H9 (cell line): ENCODE results near the gene FILIP1. TPM values are rescaled to one million over a fixed set of nuclear protein-coding genes. Genes with fewer than 3 reads are reported as not detected.
A peak's percentile ranks its signal among the peaks of the same experiment; 100 is the strongest.

Source experiments
- DNase-seq: peaks from one replicate; pipeline ENCODE4 v3.0.0-alpha.2; 2017
- H2AFZ ChIP-seq: one replicate; pipeline ENCODE4 v1.6.1; 2013; ENCODE audit warnings: mild to moderate bottlenecking, low read length, control low read depth, moderate library complexity
- H2AK5ac ChIP-seq: 2 replicates; pipeline ENCODE4 v1.6.1; 2013; ENCODE audit warnings: low read length, control low read depth, mixed read lengths; ENCODE audit not compliant: insufficient read length
- H2BK120ac ChIP-seq: one replicate; pipeline ENCODE4 v1.6.1; 2013; ENCODE audit warnings: low read depth, mild to moderate bottlenecking, low read length, control low read depth, inconsistent platforms; ENCODE audit not compliant: poor library complexity, severe bottlenecking
- H2BK12ac ChIP-seq: 2 replicates; pipeline ENCODE4 v1.6.1; 2013; ENCODE audit warnings: low read length, control low read depth, mixed read lengths, low read depth; ENCODE audit not compliant: insufficient read length
- H2BK15ac ChIP-seq: 2 replicates; pipeline ENCODE4 v1.6.1; 2013; ENCODE audit warnings: low read depth, low read length, control low read depth
- H2BK20ac ChIP-seq: one replicate; pipeline ENCODE4 v1.6.1; 2013; ENCODE audit warnings: low read depth, mild to moderate bottlenecking, low read length, control low read depth, inconsistent platforms; ENCODE audit not compliant: poor library complexity, severe bottlenecking
- H2BK5ac ChIP-seq: 2 replicates; pipeline ENCODE4 v1.6.1; 2013; ENCODE audit warnings: low read length, control low read depth, mixed read lengths; ENCODE audit not compliant: insufficient read length
- H3K14ac ChIP-seq: 2 replicates; pipeline ENCODE4 v1.6.1; 2013; ENCODE audit warnings: low read length, control low read depth; ENCODE audit not compliant: insufficient read depth
- H3K18ac ChIP-seq: 2 replicates; pipeline ENCODE4 v1.6.1; 2013; ENCODE audit warnings: low read depth, mild to moderate bottlenecking, mixed read lengths, low read length, control low read depth; ENCODE audit not compliant: insufficient read length
- H3K23ac ChIP-seq: 2 replicates; pipeline ENCODE4 v1.6.1; 2013; ENCODE audit warnings: low read length, control low read depth, mixed read lengths, low read depth; ENCODE audit not compliant: insufficient read length
- H3K23me2 ChIP-seq: 2 replicates; pipeline ENCODE4 v1.6.1; 2013; ENCODE audit warnings: low read depth, mild to moderate bottlenecking, mixed read lengths, low read length, control low read depth; ENCODE audit not compliant: insufficient read length, poor library complexity, severe bottlenecking
- H3K27ac ChIP-seq: 2 replicates; pipeline ENCODE4 v1.5.1; 2013; ENCODE audit warnings: low read length, control low read depth, mixed read lengths, low read depth; ENCODE audit not compliant: insufficient read length
- H3K27me3 ChIP-seq: 2 replicates; pipeline ENCODE4 v1.6.1; 2013; ENCODE audit warnings: low read length, control low read depth, inconsistent platforms; ENCODE audit not compliant: insufficient read depth
- H3K4ac ChIP-seq: 2 replicates; pipeline ENCODE4 v1.6.1; 2013; ENCODE audit warnings: low read depth, mild to moderate bottlenecking, control low read depth, inconsistent platforms, low read length, moderate library complexity
- H3K4me1 ChIP-seq: 2 replicates; pipeline ENCODE4 v1.6.1; 2013; ENCODE audit warnings: low read length, control low read depth, inconsistent platforms; ENCODE audit not compliant: insufficient read depth
- H3K4me2 ChIP-seq: 2 replicates; pipeline ENCODE4 v1.6.1; 2013; ENCODE audit warnings: low read length, control low read depth, mixed read lengths; ENCODE audit not compliant: insufficient read length, insufficient read depth
- H3K56ac ChIP-seq: 2 replicates; pipeline ENCODE4 v1.6.1; 2013; ENCODE audit warnings: low read depth, mild to moderate bottlenecking, mixed read lengths, low read length, control low read depth; ENCODE audit not compliant: insufficient read length
- H3K79me1 ChIP-seq: 2 replicates; pipeline ENCODE4 v1.6.1; 2013; ENCODE audit warnings: low read depth, mild to moderate bottlenecking, moderate library complexity, low read length, control low read depth, inconsistent platforms; ENCODE audit not compliant: insufficient read depth, poor library complexity, severe bottlenecking
- H3K79me2 ChIP-seq: 2 replicates; pipeline ENCODE4 v1.6.1; 2013; ENCODE audit warnings: low read length, control low read depth, inconsistent platforms; ENCODE audit not compliant: insufficient read depth
- H3K9ac ChIP-seq: 2 replicates; pipeline ENCODE4 v1.6.1; 2013; ENCODE audit warnings: low read length, control low read depth, mixed read lengths; ENCODE audit not compliant: insufficient read length; ENCODE audit errors: extremely low read depth
- H3K9me3 ChIP-seq: one replicate; pipeline ENCODE4 v1.6.1; 2013; ENCODE audit warnings: low read depth, low read length, inconsistent platforms; ENCODE audit not compliant: control insufficient read depth
- H3T11ph ChIP-seq: one replicate; pipeline ENCODE4 v1.6.1; 2013; ENCODE audit warnings: mild to moderate bottlenecking, low read length, control low read depth, inconsistent platforms
- H4K20me1 ChIP-seq: one replicate; pipeline ENCODE4 v1.6.1; 2013; ENCODE audit not compliant: control insufficient read depth, insufficient read length, insufficient read depth
- H4K5ac ChIP-seq: 2 replicates; pipeline ENCODE4 v1.6.1; 2013; ENCODE audit warnings: low read depth, mild to moderate bottlenecking, mixed read lengths, low read length, control low read depth; ENCODE audit not compliant: insufficient read length
- H4K8ac ChIP-seq: replicated peaks from 2 replicates; pipeline ENCODE4 v1.6.1; 2013; ENCODE audit warnings: low read length, control low read depth, mixed read lengths, low read depth; ENCODE audit not compliant: insufficient read length
- H4K91ac ChIP-seq: 2 replicates; pipeline ENCODE4 v1.6.1; 2013; ENCODE audit warnings: low read depth, mild to moderate bottlenecking, moderate library complexity, mixed read lengths, low read length, control low read depth; ENCODE audit not compliant: insufficient read length
- H3K27ac Mint-ChIP-seq, 3 experiments: 2 replicates in 2 of 3; 3 replicates in 1 of 3; pipeline ENCODE4 v1.8.0; 2020 to 2021; ENCODE audit warnings: mixed read lengths in 3 of 3, mild to moderate bottlenecking in 1 of 3, moderate library complexity in 1 of 3
- H3K27me3 Mint-ChIP-seq: 2 replicates; pipeline ENCODE4 v1.8.0; 2021; ENCODE audit warnings: low read depth, mild to moderate bottlenecking, moderate library complexity, mixed read lengths
- H3K36me3 Mint-ChIP-seq, 3 experiments: 2 replicates in 2 of 3; 3 replicates in 1 of 3; pipeline ENCODE4 v1.8.0; 2020 to 2021; ENCODE audit warnings: low read depth in 3 of 3, mixed read lengths in 3 of 3; ENCODE audit not compliant: insufficient read depth in 1 of 3
- H3K4me1 Mint-ChIP-seq, 2 experiments: 2 replicates each; pipeline ENCODE4 v1.8.0; 2020; ENCODE audit warnings: mixed read lengths in 2 of 2
- H3K4me3 Mint-ChIP-seq, 2 experiments: 2 replicates in 1 of 2; 3 replicates in 1 of 2; pipeline ENCODE4 v1.8.0; 2020 to 2021; ENCODE audit warnings: mild to moderate bottlenecking in 2 of 2, mixed read lengths in 2 of 2, moderate library complexity in 1 of 2
- H3K9me3 Mint-ChIP-seq, 2 experiments: 2 replicates in 1 of 2; 3 replicates in 1 of 2; pipeline ENCODE4 v1.8.0; 2020; ENCODE audit warnings: mild to moderate bottlenecking in 2 of 2, mixed read lengths in 2 of 2, moderate library complexity in 1 of 2
- CTCF ChIP-seq: fragments of 200-600 bp; sonication (generic); conservative IDR thresholded peaks from 3 replicates; pipeline ENCODE4 v1.8.0; 2021; ENCODE audit warnings: antibody characterized with exemption, mild to moderate bottlenecking
- WGBS: extraction: QIAGEN DNeasy Blood & Tissue Kit; methylation state at CpG from one replicate; pipeline ENCODE4 v1.1.7; 2013; ENCODE audit warnings: missing lambda C conversion rate, low lambda C conversion rate, mixed read lengths; ENCODE audit not compliant: insufficient read length; ENCODE audit errors: extremely low coverage; 5-methylcytosine and 5-hydroxymethylcytosine counted together
- total RNA-seq: library from RNA; stranded (reverse); gene quantifications from 2 replicates; pipeline ENCODE4 v1.2.1, GENCODE V29; 2021

The FILIP1 gene
- total RNA-seq, 1 experiment from 2014 or later: 10.5 TPM

GRCh38 chr6:75349262-75349984 lies 144.2 kb downstream of the FILIP1 start:
- TF ChIP-seq CTCF: peak; percentile 16; the same call in 1 of the 3 replicates
- DNase-seq: peak; percentile 60
- no peak overlapping the region for H2BK20ac ChIP-seq
- no peaks in the 10 kb centered on the region for H3K9me3 ChIP-seq
- Mint-ChIP-seq H3K27ac (peak overlapping the region; percentile 74 to 93 (median 89)), H3K9me3 (no peaks in the 10 kb centered on the region), H3K4me1 (peaks cover 48 to 72% of the 10 kb centered on the region in 2 experiments), H3K27me3 (no peaks in the 10 kb centered on the region), H3K4me3 (peak overlapping the region; percentile 72 to 83), H3K36me3 (peaks cover 0 to 5% (median 0%) of the 10 kb centered on the region in 3 experiments; a peak in 1 of 7 replicates)
- no peak overlapping the region for H3K23ac ChIP-seq
- H3T11ph ChIP-seq: no peak overlapping the region
- no peaks in the 10 kb centered on the region for H3K79me1 ChIP-seq
- H2AFZ ChIP-seq: peak overlapping the region; percentile 89
- H3K27ac ChIP-seq: no peak overlapping the region
- H3K4me2 ChIP-seq: peak overlapping the region; percentile 84
- H3K23me2 ChIP-seq: peaks cover 7% of the 10 kb centered on the region
- H4K91ac ChIP-seq: no peak overlapping the region
- H4K8ac ChIP-seq: no peak overlapping the region
- no peak overlapping the region for H3K56ac ChIP-seq
- H2BK5ac ChIP-seq: no peak overlapping the region
- peak overlapping the region; percentile 80 for H3K18ac ChIP-seq
- H3K4ac ChIP-seq: no peak overlapping the region
- H2AK5ac ChIP-seq: no peak overlapping the region
- H3K4me1 ChIP-seq: peaks cover 5% of the 10 kb centered on the region
- H3K27me3 ChIP-seq: no peaks in the 10 kb centered on the region
- no peak overlapping the region for H2BK15ac ChIP-seq
- no CpG with 5 or more reads among the region's 24 CpGs for WGBS
- no peak overlapping the region for H2BK12ac ChIP-seq
- no peaks in the 10 kb centered on the region for H3K79me2 ChIP-seq
- H3K9ac ChIP-seq: peak overlapping the region; percentile 63
- H3K14ac ChIP-seq: peak overlapping the region; percentile 81; the same call in 1 of the 2 replicates
- no peaks in the 10 kb centered on the region for H4K20me1 ChIP-seq
- peak overlapping the region; percentile 3 for H2BK120ac ChIP-seq
- no peak overlapping the region for H4K5ac ChIP-seq
